Transverse colon (tissue), 4 donors: ENCODE data around the gene CTNND2. TPM values are rescaled to one million over a fixed set of nuclear protein-coding genes. Genes with fewer than 3 reads are reported as not detected.

ENCODE experiments used
- DNase-seq: peaks from one replicate; pipeline ENCODE4 v3.0.0-alpha.2; 2019
- H3K27ac ChIP-seq, 4 donors: fragments of 200-600 bp; sonication (generic); 2 replicates each; pipeline ENCODE4 v1.5.1; 2016 to 2018; ENCODE audit warnings: inconsistent platforms in 4 of 4
- H3K27me3 ChIP-seq: fragments of 200-600 bp; sonication (generic); 2 replicates; pipeline ENCODE4 v1.5.1; 2017; ENCODE audit warnings: inconsistent platforms
- H3K36me3 ChIP-seq, 4 donors: fragments of 200-600 bp; sonication (generic); 2 replicates each; pipeline ENCODE4 v1.5.1; 2017 to 2019; ENCODE audit warnings: inconsistent platforms in 4 of 4
- H3K4me1 ChIP-seq, 4 donors: fragments of 200-600 bp; sonication (generic); 2 replicates each; pipeline ENCODE4 v1.5.1; 2017 to 2020; ENCODE audit warnings: inconsistent platforms in 4 of 4
- H3K4me3 ChIP-seq, 4 donors: fragments of 200-600 bp; sonication (generic); 1 replicate in 1 of 4; 2 replicates in 3 of 4; pipeline versions ENCODE4 v1.5.1 to v1.6.1; 2017 to 2019; ENCODE audit warnings: inconsistent platforms in 4 of 4
- H3K9me3 ChIP-seq, 2 donors: fragments of 200-600 bp; sonication (generic); 2 replicates each; pipeline ENCODE4 v1.5.1; 2017 to 2019; ENCODE audit warnings: inconsistent platforms in 2 of 2
- CTCF ChIP-seq, 5 experiments: fragments of 200-600 bp in 3 of 5; fragments of 450-650 bp in 2 of 5; sonication (generic) in 3 of 5; IDR thresholded peaks; 1 replicate in 2 of 5; 2 replicates in 3 of 5; pipeline ENCODE4 v1.5.1; 2016 to 2017; ENCODE audit warnings: antibody characterized with exemption in 5 of 5, inconsistent platforms in 3 of 5, mild to moderate bottlenecking in 2 of 5, moderate library complexity in 1 of 5
- EP300 ChIP-seq: sonication (generic); formaldehyde crosslinking; IDR thresholded peaks from one replicate; pipeline ENCODE4 v1.6.1; 2017; ENCODE audit warnings: antibody characterized with exemption, low read depth
- POLR2A ChIP-seq: fragments of 450-650 bp; IDR thresholded peaks from one replicate; pipeline ENCODE4 v1.6.1; 2016; ENCODE audit warnings: antibody characterized with exemption, mild to moderate bottlenecking, moderate library complexity
- POLR2AphosphoS5 ChIP-seq, 3 donors: sonication (generic); formaldehyde crosslinking; IDR thresholded peaks; one replicate each; pipeline ENCODE4 v1.6.1; 2016; ENCODE audit warnings: antibody characterized with exemption in 3 of 3
- WGBS, 2 donors: methylation state at CpG; one replicate each; pipeline ENCODE4 v1.1.5; 2018; ENCODE audit warnings: low coverage in 1 of 2; 5-methylcytosine and 5-hydroxymethylcytosine counted together
- in situ Hi-C, 4 donors: fragments of 200-750 bp; cut with MboI; loops; one replicate each; pipeline versions ENCODE4 v1.15.0 to v1.15.1; 2017; ENCODE audit warnings: low sequenced_read_pairs in 3 of 4, low pct_ligation_motif_present in 1 of 4, low pct_unique_long_range_greater_than_20kb in 1 of 4
- intact Hi-C: fragments of 100-400 bp; cut with DNase I; formaldehyde crosslinking; loops from one replicate; pipeline ENCODE4 v1.15.1; 2023; ENCODE audit warnings: low total_unique reads
- total RNA-seq, 4 donors: library from RNA; depleted of rRNA; stranded (reverse); fragments of >200 nt; gene quantifications; one replicate each; pipeline ENCODE4 v1.1.0, GENCODE V29; 2016

CTNND2 gene
- total RNA-seq, 4 donors from 2014 or later, result 1.9 to 2.1 TPM; not detected in 2

- H3K27ac ChIP-seq, result no peak overlapping the region
- TF ChIP-seq POLR2AphosphoS5 (IDR thresholded peaks at IDR 0.05) (no peak), POLR2A (no peak), EP300 (no peak), CTCF (IDR thresholded peaks at IDR 0.05) (no peak)
- in situ Hi-C loops, result no loop called here
- intact Hi-C loops, result no loop called here
- 96 to 100% methylated on average over 2 of the region's 2 CpGs for WGBS, 2 donors
- H3K36me3 ChIP-seq, result no peaks in the 10 kb centered on the region
- DNase-seq, result no peak
- H3K9me3 ChIP-seq, result peaks cover 0 to 8% of the 10 kb centered on the region in 2 donors
- no peaks in the 10 kb centered on the region for H3K4me1 ChIP-seq
- no peak overlapping the region for H3K4me3 ChIP-seq
- no peaks in the 10 kb centered on the region for H3K27me3 ChIP-seq
Observed at GRCh38 chr5:11026543-11026942, 877.7 kb downstream of the CTNND2 start.

GRCh38 chr5:11023945-11024344, 880.3 kb downstream of the CTNND2 start:
- Histone ChIP-seq H3K27me3 (no peaks in the 10 kb centered on the region), H3K4me1 (no peaks in the 10 kb centered on the region), H3K27ac (no peak overlapping the region), H3K9me3 (no peaks in the 10 kb centered on the region), H3K36me3 (no peaks in the 10 kb centered on the region), H3K4me3 (no peak overlapping the region)
- WGBS, 2 donors, result 42% methylated on average over 1 of the region's 1 CpG; no CpG with 5 or more reads in 1 of the 2 donors
- in situ Hi-C loops (no loop called here), intact Hi-C loops (no loop called here)
- no peak for DNase-seq
- TF ChIP-seq POLR2AphosphoS5 (IDR thresholded peaks at IDR 0.05), result no peak

GRCh38 chr5:11013793-11014192, 890.5 kb downstream of the CTNND2 start:
- Histone ChIP-seq H3K27me3 (no peaks in the 10 kb centered on the region), H3K36me3 (no peaks in the 10 kb centered on the region), H3K4me1 (no peaks in the 10 kb centered on the region), H3K4me3 (no peak overlapping the region), H3K9me3 (no peaks in the 10 kb centered on the region), H3K27ac (no peak overlapping the region)
- DNase-seq, result no peak
- TF ChIP-seq EP300 (no peak), POLR2AphosphoS5 (IDR thresholded peaks at IDR 0.05) (no peak), CTCF (IDR thresholded peaks at IDR 0.05) (no peak), POLR2A (no peak)
- in situ Hi-C loops (no loop called here), intact Hi-C loops (no loop called here)
- WGBS, 2 donors, result 40 to 75% methylated on average over 1 to 4 of the region's 4 CpGs

- no peak for TF ChIP-seq POLR2A
- in situ Hi-C loops (no loop called here), intact Hi-C loops (no loop called here)
- Histone ChIP-seq H3K27ac (no peak overlapping the region), H3K27me3 (no peaks in the 10 kb centered on the region), H3K4me3 (no peak overlapping the region), H3K36me3 (no peaks in the 10 kb centered on the region), H3K4me1 (no peaks in the 10 kb centered on the region), H3K9me3 (no peaks in the 10 kb centered on the region)
- no peak for DNase-seq
- 68 to 75% methylated on average over 1 to 6 of the region's 7 CpGs for WGBS, 2 donors
Observed at GRCh38 chr5:11012295-11012694, 892.0 kb downstream of the CTNND2 start.

- no peaks in the 10 kb centered on the region for H3K4me1 ChIP-seq
- H3K36me3 ChIP-seq, result no peaks in the 10 kb centered on the region
- no peak overlapping the region for H3K27ac ChIP-seq
- DNase-seq, result no peak
- TF ChIP-seq POLR2A, result no peak
- H3K9me3 ChIP-seq, result no peaks in the 10 kb centered on the region
- intact Hi-C loops, result no loop called here
- no peak overlapping the region for H3K4me3 ChIP-seq
- WGBS, 2 donors, result 72 to 77% methylated on average over 7 of the region's 7 CpGs
- H3K27me3 ChIP-seq, result no peaks in the 10 kb centered on the region
- in situ Hi-C loops, result no loop called here
Observed at GRCh38 chr5:11010429-11011210, 893.6 kb downstream of the CTNND2 start.

- TF ChIP-seq EP300, result no peak
- TF ChIP-seq POLR2A, result no peak
- TF ChIP-seq POLR2AphosphoS5 (IDR thresholded peaks at IDR 0.05), result no peak
- TF ChIP-seq CTCF (IDR thresholded peaks at IDR 0.05), result no peak
- Histone ChIP-seq H3K4me1 (no peaks in the 10 kb centered on the region), H3K4me3 (no peak overlapping the region), H3K27me3 (no peaks in the 10 kb centered on the region), H3K36me3 (no peaks in the 10 kb centered on the region), H3K27ac (no peak overlapping the region), H3K9me3 (no peaks in the 10 kb centered on the region)
- in situ Hi-C loops, result no loop called here
- intact Hi-C loops, result no loop called here
- no peak for DNase-seq
- 69 to 72% methylated on average over 3 of the region's 3 CpGs for WGBS, 2 donors
Observed at GRCh38 chr5:11009576-11009975, 894.7 kb downstream of the CTNND2 start.
